Measurements from ENCODE around the gene TLCD3B.
"Not testable (repeated sequence)": the region's sequence is repeated elsewhere in the genome, so short reads cannot be mapped to it uniquely, and the experiment has no call there.

Gene TLCD3B

GRCh38 chr16:30025156-30025555, 5.9 kb downstream of the TLCD3B start:
- FAIRE-seq (no peak), DNase-seq (ENCODE audit: insufficient read length, low spot score) (no peak)
- TF ChIP-seq, protein P1, sequence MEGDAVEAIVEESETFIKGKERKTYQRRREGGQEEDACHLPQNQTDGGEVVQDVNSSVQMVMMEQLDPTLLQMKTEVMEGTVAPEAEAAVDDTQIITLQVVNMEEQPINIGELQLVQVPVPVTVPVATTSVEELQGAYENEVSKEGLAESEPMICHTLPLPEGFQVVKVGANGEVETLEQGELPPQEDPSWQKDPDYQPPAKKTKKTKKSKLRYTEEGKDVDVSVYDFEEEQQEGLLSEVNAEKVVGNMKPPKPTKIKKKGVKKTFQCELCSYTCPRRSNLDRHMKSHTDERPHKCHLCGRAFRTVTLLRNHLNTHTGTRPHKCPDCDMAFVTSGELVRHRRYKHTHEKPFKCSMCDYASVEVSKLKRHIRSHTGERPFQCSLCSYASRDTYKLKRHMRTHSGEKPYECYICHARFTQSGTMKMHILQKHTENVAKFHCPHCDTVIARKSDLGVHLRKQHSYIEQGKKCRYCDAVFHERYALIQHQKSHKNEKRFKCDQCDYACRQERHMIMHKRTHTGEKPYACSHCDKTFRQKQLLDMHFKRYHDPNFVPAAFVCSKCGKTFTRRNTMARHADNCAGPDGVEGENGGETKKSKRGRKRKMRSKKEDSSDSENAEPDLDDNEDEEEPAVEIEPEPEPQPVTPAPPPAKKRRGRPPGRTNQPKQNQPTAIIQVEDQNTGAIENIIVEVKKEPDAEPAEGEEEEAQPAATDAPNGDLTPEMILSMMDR (IDR thresholded peaks at IDR 0.05; ENCODE audit: insufficient read depth, missing control alignments) = no peak

- FAIRE-seq = no peak
These were observed 6.6 kb downstream of the TLCD3B start for GRCh38 chr16:30024451-30024850.

DNA sequence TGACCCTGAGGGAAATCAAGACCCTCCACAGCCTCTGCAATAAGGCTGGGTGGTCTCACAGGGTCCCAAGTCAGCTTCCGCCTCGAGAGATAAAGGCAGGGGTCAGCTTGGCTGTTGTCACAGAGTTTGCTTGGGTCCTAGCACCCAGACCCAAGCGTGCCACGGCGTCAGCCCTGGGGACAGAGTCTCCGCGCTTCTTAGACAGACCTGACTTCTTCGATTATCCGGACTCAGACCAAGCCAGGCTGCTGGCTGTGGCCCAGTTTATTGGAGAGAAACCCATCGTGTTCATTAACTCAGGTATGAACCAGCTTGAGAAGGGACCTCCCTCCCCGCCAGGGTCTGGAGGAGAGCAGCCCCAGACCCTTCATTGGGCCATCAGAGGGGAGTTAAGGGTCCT, 7.5 kb downstream of the TLCD3B start:
- DNase-seq (ENCODE audit: insufficient read length, low spot score) (no peak), FAIRE-seq (no peak)
- TF ChIP-seq, protein P1 (IDR thresholded peaks at IDR 0.05; ENCODE audit: insufficient read depth, missing control alignments) = no peak

More at GRCh38 chr16:30024451-30024850, 6.6 kb downstream of the TLCD3B start:
- TF ChIP-seq, protein P1 (IDR thresholded peaks at IDR 0.05; ENCODE audit: insufficient read depth, missing control alignments) = no peak
- DNase-seq (ENCODE audit: insufficient read length, low spot score) = no peak

DNA sequence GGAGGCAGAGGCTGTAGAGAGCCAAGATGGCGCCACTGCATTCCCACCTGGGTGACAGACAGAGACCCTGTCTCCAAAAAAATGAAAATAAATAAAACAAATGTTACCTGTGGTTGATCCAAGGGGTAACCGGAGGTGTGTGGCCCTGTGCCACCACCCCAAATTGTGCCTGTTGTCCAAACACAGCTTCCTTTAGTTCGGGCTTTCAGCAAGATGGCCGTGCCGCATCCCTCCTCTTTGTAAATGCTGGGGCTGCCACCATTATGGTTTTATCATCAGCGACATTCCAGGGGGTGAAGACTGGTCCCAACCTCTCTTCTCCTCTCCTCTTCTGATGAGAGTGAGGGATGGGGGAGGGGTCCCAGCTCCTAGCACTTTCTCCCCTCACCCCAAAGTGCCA, 8.2 kb downstream of the TLCD3B start, which contains the start of gene C16orf92:
C16orf92 (plus strand) TSS at position 312 of the 400 bp plus-strand sequence. CDS start 143 bp downstream, outside the sequence.
- DNase-seq (ENCODE audit: insufficient read length, low spot score) (no peak), FAIRE-seq (no peak)
- TF ChIP-seq, protein P1 (IDR thresholded peaks at IDR 0.05; ENCODE audit: insufficient read depth, missing control alignments) = no peak

- FAIRE-seq (no peak), DNase-seq (ENCODE audit: insufficient read length, low spot score) (no peak)
- TF ChIP-seq, protein P1 (IDR thresholded peaks at IDR 0.05; ENCODE audit: insufficient read depth, missing control alignments) = no peak
These were observed 12.3 kb downstream of the TLCD3B start for GRCh38 chr16:30018731-30019158.

DNA sequence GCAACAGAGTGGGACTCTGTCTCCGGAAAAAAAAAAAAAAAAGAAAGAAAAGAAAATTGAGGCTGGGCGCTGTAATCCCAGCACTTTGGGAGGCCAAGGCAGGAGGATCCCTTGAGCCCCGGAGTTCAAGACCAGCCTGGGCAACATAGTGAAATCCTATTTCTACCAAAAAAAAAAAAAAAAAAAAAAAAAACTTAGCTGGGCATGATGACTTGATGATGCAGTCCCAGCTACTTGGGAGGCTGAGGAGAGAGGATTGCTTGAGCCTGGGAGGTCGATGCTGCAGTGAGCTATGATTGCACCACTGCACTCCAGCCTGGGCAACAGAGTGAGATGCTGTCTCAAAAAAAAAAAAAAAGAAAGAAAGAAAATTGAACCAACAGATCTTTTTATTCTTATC, 13.1 kb downstream of the TLCD3B start:
- not testable (repeated sequence) for FAIRE-seq

DNA sequence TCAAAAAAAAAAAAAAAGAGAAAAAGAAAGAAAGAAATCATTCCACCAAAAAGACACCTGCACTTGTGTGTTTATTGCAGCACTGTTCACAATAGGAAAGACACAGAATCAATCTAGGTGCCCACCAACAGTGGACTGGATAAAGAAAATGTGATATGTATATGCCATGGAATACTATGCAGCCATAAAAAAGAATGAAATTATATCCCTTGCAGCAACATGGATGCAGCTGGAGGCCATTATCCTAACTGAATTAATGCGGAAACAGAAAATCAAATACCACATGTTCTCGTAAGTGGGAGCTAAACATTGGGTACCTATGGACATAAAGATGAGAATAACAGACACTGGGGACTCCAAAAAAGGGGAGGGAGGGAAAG, 13.8 kb downstream of the TLCD3B start:
- TF ChIP-seq, protein P1 (IDR thresholded peaks at IDR 0.05; ENCODE audit: insufficient read depth, missing control alignments) = no peak
- no peak for DNase-seq (ENCODE audit: insufficient read length, low spot score)
- no peak for FAIRE-seq

More for the DNA sequence above, 13.1 kb downstream of the TLCD3B start:
- DNase-seq (ENCODE audit: insufficient read length, low spot score) = not testable (repeated sequence)
